Measurements from ENCODE around the gene JMJD1C. TPM values are rescaled to one million over a fixed set of nuclear protein-coding genes. Genes with fewer than 3 reads are reported as not detected.
"Not testable (repeated sequence)": the region's sequence is repeated elsewhere in the genome, so short reads cannot be mapped to it uniquely, and the experiment has no call there.

JMJD1C gene
- total RNA-seq, 4 donors from 2014 or later, result 127 to 330 (median 208) TPM

DNA sequence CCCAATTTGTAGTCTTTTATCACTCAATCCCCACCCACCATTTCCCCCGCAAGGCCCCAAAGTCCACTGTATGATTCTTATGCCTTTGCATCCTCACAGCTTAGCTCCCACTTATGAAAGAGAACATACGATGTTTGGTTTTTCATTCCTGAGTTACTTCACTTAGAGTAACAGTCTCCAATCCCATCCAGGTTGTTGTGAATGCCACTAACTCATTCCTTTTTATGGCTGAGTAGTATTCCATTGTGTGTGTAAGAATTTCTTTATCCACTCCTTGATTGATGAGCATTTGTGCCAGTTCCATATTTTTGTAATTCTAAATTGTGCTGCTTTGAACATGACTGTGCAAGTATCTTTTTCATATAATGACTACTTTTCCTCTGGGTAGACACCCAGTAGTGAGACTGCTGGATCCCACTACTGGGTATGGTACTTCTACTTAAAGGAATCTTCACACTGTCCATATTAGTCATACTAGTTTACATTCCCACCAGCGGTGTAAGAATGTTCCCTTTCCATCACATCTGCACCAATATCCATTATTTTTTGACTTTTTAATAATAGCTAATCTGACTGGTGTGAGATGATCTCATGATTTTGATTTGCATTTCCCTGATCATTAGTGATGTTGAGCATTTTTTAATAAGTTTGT, 152.6 kb downstream of the JMJD1C start:
- Histone ChIP-seq H3K4me1 (no peaks in the 10 kb centered on the region), H3K9me3 (no peaks in the 10 kb centered on the region), H3K27ac (no peak overlapping the region), H3K4me3 (no peak overlapping the region), H3K27me3 (no peaks in the 10 kb centered on the region), H3K36me3 (no peaks in the 10 kb centered on the region)
- no peak for DNase-seq
- intact Hi-C loops (cut with DNase I; ENCODE audit: low total_unique reads), result no loop called here
- TF ChIP-seq POLR2A (IDR thresholded peaks at IDR 0.05), result no peak
- TF ChIP-seq, protein P1, sequence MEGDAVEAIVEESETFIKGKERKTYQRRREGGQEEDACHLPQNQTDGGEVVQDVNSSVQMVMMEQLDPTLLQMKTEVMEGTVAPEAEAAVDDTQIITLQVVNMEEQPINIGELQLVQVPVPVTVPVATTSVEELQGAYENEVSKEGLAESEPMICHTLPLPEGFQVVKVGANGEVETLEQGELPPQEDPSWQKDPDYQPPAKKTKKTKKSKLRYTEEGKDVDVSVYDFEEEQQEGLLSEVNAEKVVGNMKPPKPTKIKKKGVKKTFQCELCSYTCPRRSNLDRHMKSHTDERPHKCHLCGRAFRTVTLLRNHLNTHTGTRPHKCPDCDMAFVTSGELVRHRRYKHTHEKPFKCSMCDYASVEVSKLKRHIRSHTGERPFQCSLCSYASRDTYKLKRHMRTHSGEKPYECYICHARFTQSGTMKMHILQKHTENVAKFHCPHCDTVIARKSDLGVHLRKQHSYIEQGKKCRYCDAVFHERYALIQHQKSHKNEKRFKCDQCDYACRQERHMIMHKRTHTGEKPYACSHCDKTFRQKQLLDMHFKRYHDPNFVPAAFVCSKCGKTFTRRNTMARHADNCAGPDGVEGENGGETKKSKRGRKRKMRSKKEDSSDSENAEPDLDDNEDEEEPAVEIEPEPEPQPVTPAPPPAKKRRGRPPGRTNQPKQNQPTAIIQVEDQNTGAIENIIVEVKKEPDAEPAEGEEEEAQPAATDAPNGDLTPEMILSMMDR (IDR thresholded peaks at IDR 0.05), result no peak

DNA sequence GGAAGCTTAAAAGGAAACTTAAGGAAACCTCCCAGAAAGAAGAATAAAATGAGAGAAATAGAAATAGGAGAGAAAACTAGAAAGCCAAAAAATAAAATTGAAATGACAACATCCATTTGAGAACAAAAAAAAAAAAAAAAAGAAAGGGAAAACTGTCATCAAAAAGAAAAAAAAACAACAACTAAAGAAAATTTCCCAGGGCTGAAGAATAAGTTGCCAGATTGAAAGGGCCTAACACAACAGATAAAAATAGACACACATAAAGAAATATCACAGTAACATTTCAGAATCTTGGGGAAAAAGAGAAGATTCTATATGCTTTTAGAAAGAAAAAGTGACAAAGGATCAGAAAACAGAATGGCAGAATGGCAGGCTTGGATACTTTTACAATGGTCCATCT, 157.1 kb downstream of the JMJD1C start:
- Histone ChIP-seq H3K27ac (peak overlapping the region in 1 of 2 donors; percentile 37), H3K9me3 (no peaks in the 10 kb centered on the region), H3K36me3 (no peaks in the 10 kb centered on the region), H3K4me1 (no peaks in the 10 kb centered on the region), H3K4me3 (no peak overlapping the region), H3K27me3 (no peaks in the 10 kb centered on the region)
- intact Hi-C loops (cut with DNase I; ENCODE audit: low total_unique reads), result no loop called here
- DNase-seq, result no peak
- TF ChIP-seq, protein P1 (IDR thresholded peaks at IDR 0.05), result no peak
- TF ChIP-seq POLR2A (IDR thresholded peaks at IDR 0.05), result no peak

DNA sequence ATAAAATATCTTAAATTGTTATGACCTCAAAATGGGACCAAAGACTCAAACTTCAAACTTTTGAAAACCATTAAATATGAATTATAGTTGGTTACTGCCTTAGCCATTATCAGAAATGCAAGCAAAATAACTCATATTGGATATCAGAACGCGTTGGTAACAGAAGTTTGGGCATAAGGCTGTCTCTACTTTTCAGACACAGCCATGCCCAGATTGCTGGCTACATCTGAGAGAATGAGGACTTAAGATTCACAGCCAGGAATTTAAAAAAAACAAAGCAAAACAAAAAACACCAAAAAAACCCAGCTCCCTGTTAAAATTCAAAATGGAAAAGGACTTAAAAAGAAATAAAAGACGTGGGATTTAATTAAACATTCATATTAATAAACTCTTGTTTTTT, 161.6 kb downstream of the JMJD1C start:
- intact Hi-C loops (cut with DNase I; ENCODE audit: low total_unique reads), result no loop called here

DNA sequence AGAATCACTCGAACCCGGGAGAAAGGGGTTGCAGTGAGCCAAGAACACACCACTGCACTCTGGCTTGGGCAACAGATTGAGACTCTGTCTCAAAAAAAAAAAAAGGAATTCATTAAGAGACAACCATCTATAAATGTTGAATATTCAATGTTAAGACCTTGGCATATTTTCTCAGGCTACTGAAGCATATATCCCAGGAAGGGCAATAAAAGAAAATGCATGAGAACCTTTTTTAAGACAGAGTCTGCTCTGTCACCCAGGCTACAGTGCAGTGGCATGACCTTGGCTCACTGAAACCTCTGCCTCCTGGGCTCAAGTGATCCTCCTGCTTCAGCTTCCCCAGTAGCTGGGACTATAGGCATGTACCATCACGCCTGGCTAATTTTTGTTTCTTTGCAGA, 165.0 kb downstream of the JMJD1C start:
- Histone ChIP-seq H3K9me3 (no peaks in the 10 kb centered on the region), H3K4me1 (no peaks in the 10 kb centered on the region), H3K27me3 (no peaks in the 10 kb centered on the region), H3K27ac (no peak overlapping the region), H3K4me3 (no peak overlapping the region), H3K36me3 (no peaks in the 10 kb centered on the region)
- DNase-seq, result no peak
- intact Hi-C loops (cut with DNase I; ENCODE audit: low total_unique reads), result no loop called here
- no peak for TF ChIP-seq POLR2A (IDR thresholded peaks at IDR 0.05)
- TF ChIP-seq, protein P1 (IDR thresholded peaks at IDR 0.05), result no peak

More for the DNA sequence above, 161.6 kb downstream of the JMJD1C start:
- H3K4me3 ChIP-seq, result no peak overlapping the region
- H3K27me3 ChIP-seq, result no peaks in the 10 kb centered on the region
- no peaks in the 10 kb centered on the region for H3K4me1 ChIP-seq
- no peaks in the 10 kb centered on the region for H3K9me3 ChIP-seq
- H3K27ac ChIP-seq, result no peak overlapping the region
- TF ChIP-seq, protein P1 (IDR thresholded peaks at IDR 0.05), result no peak
- TF ChIP-seq POLR2A (IDR thresholded peaks at IDR 0.05), result no peak
- no peaks in the 10 kb centered on the region for H3K36me3 ChIP-seq
- DNase-seq, result no peak

DNA sequence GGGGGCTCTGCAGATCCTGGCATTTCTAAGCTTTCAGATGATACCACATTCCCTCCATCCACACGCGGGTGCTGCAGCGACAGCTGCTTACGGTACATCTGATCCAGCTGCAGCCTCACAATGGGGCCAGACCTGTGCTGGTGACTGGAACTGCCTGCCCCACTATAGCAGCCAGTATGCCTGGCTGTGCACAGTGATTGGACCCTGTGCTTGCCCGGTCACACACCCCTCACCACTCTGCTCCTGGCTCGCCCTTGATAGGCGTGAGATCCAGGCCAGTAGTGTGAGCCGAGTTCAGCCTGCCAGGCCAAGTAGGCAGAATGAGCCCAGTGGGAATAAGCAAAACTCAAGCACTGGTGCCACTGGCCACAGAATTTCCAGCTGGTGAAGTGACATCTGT, 167.8 kb downstream of the JMJD1C start:
- DNase-seq, result no peak
- no peak for TF ChIP-seq POLR2A (IDR thresholded peaks at IDR 0.05)
- no peak overlapping the region for H3K4me3 ChIP-seq
- no peaks in the 10 kb centered on the region for H3K36me3 ChIP-seq
- intact Hi-C loops (cut with DNase I; ENCODE audit: low total_unique reads), result no loop called here
- H3K27ac ChIP-seq, result no peak overlapping the region
- H3K9me3 ChIP-seq, result no peaks in the 10 kb centered on the region
- no peaks in the 10 kb centered on the region for H3K4me1 ChIP-seq
- no peaks in the 10 kb centered on the region for H3K27me3 ChIP-seq

DNA sequence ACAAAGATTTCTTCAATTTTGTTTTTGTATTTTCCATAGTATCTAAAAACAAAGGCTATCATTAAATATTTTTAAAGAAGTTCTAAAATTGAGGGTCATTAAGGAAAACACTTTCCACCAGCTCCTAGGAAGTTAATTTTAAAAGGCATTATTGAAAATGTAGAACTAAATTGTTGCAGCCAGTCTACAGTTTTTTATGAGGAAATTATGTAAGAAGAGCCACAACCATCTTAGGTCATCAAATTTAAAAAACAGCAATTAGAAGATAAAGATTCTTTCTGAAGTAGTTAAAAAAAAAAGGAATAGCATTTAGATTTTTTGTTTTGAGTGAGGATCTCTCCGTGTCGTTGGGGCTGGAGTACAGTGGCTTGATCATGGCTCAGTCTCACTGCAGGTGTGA, 171.0 kb downstream of the JMJD1C start:
- no peaks in the 10 kb centered on the region for H3K27me3 ChIP-seq
- TF ChIP-seq POLR2A (IDR thresholded peaks at IDR 0.05), result no peak
- TF ChIP-seq, protein P1 (IDR thresholded peaks at IDR 0.05), result no peak

DNA sequence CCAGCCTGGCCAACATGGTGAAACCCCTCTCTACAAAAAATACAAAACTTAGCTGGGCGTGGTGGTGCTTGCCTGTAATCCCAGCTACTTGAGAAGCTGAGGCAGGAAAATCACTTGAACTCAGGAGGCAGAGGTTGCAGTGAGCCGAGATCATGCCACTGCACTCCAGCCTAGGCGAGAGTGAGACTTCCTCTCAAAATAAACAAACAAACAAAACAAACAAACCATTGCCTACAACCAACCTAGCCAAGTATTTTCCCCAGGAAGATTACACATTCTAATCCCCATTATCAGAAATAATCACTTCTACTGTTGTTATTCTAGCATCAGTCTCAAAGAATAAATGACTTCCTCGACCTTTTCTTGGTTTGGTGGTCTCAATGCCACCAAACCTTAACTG, 172.9 kb downstream of the JMJD1C start:
- H3K9me3 ChIP-seq; H3K27me3 ChIP-seq; DNase-seq; intact Hi-C loops (cut with DNase I; ENCODE audit: low total_unique reads); H3K27ac ChIP-seq; H3K36me3 ChIP-seq; H3K4me1 ChIP-seq; H3K4me3 ChIP-seq: not testable (repeated sequence)

More for the DNA sequence above, 171.0 kb downstream of the JMJD1C start:
- DNase-seq, result no peak
- Histone ChIP-seq H3K27ac (no peak overlapping the region), H3K36me3 (no peaks in the 10 kb centered on the region), H3K4me1 (no peaks in the 10 kb centered on the region), H3K9me3 (no peaks in the 10 kb centered on the region), H3K4me3 (no peak overlapping the region)
- intact Hi-C loops (cut with DNase I; ENCODE audit: low total_unique reads), result no loop called here
